B cell (primary cell): ENCODE measurements around the gene ST13. TPM values are rescaled to one million over a fixed set of nuclear protein-coding genes. Genes with fewer than 3 reads are reported as not detected.

Source experiments
- ATAC-seq: fragments of 200-7000 bp; cut with Tn5 transposase; one replicate; pipeline ENCODE4 v1.10.0; 2021; ENCODE audit warnings: low read depth, mild to moderate bottlenecking, moderate number of reproducible peaks, moderate library complexity
- CTCF ChIA-PET: fragments of 350-600 bp; sonication (Branson Sonifier 250); formaldehyde crosslinking; loops from one replicate; lab custom pipeline; 2021; ENCODE audit warnings: antibody characterized with exemption, inconsistent platforms; lab: Charles Lee
- POLR2A ChIA-PET: fragments of 350-600 bp; sonication (Branson Sonifier 250); formaldehyde crosslinking; loops from one replicate; lab custom pipeline; 2021; ENCODE audit warnings: antibody characterized with exemption; lab: Charles Lee
- DNase-seq: peaks from one replicate; pipeline ENCODE4 v3.0.0; 2013
- H2AFZ ChIP-seq: 2 replicates; pipeline ENCODE4 v1.6.1; 2012; ENCODE audit warnings: mild to moderate bottlenecking, low read depth, low read length; ENCODE audit not compliant: insufficient read depth, poor library complexity, severe bottlenecking
- H3K27ac ChIP-seq, 2 donors: 1 replicate in 1 of 2; 2 replicates in 1 of 2; pipeline ENCODE4 v1.5.1; 2012 to 2013; ENCODE audit warnings: low read length in 2 of 2, mild to moderate bottlenecking in 2 of 2, moderate library complexity in 1 of 2
- H3K27me3 ChIP-seq, 4 experiments: fragments of 200-600 bp in 1 of 4; sonication (generic) in 1 of 4; replicated peaks in 1 of 4; 1 replicate in 2 of 4; 2 replicates in 2 of 4; pipeline versions ENCODE4 v1.6.1 to v1.7.0; 2013 to 2016; ENCODE audit warnings: low read length in 3 of 4, mild to moderate bottlenecking in 2 of 4, mixed read lengths in 1 of 4, moderate library complexity in 1 of 4; ENCODE audit not compliant: insufficient read depth in 4 of 4, control insufficient read depth in 3 of 4; ENCODE audit errors: control extremely low read depth in 1 of 4
- H3K36me3 ChIP-seq, 2 experiments: replicated peaks in 1 of 2; 1 replicate in 1 of 2; 2 replicates in 1 of 2; pipeline versions ENCODE4 v1.6.1 to v1.7.1; 2013; ENCODE audit warnings: low read length in 1 of 2; ENCODE audit not compliant: insufficient read depth in 2 of 2, control insufficient read depth in 1 of 2; ENCODE audit errors: control extremely low read depth in 1 of 2, extremely low read depth in 1 of 2
- H3K4me1 ChIP-seq, 2 donors: fragments of 200-600 bp in 1 of 2; sonication (generic) in 1 of 2; 1 replicate in 1 of 2; 2 replicates in 1 of 2; pipeline versions ENCODE4 v1.5.1 to v1.6.1; 2013 to 2017; ENCODE audit warnings: low read length in 2 of 2; ENCODE audit not compliant: control insufficient read depth in 2 of 2, insufficient read depth in 2 of 2
- H3K4me2 ChIP-seq: replicated peaks from 2 replicates; pipeline ENCODE3; 2012; ENCODE audit warnings: mild to moderate bottlenecking, low read depth, low read length; ENCODE audit not compliant: poor library complexity, severe bottlenecking
- H3K4me3 ChIP-seq, 5 experiments: fragments of 200-600 bp in 1 of 5; sonication (generic) in 1 of 5; 1 replicate in 3 of 5; 2 replicates in 2 of 5; pipeline versions ENCODE4 v1.5.1 to v1.7.0; 2011 to 2016; ENCODE audit warnings: low read length in 4 of 5, mild to moderate bottlenecking in 4 of 5, low read depth in 2 of 5, control low read depth in 1 of 5, moderate library complexity in 1 of 5; ENCODE audit not compliant: insufficient read depth in 1 of 5; ENCODE audit errors: control extremely low read depth in 1 of 5, extremely low read depth in 1 of 5
- H3K79me2 ChIP-seq: fragments of 200-600 bp; sonication (generic); one replicate; pipeline ENCODE4 v1.6.0; 2016; ENCODE audit warnings: low read length; ENCODE audit not compliant: control insufficient read depth, insufficient read depth
- H3K9ac ChIP-seq: fragments of 200-600 bp; sonication (generic); 2 replicates; pipeline ENCODE4 v1.6.1; 2017; ENCODE audit warnings: mild to moderate bottlenecking, low read length, moderate library complexity
- H3K9me3 ChIP-seq, 3 donors: one replicate each; pipeline versions ENCODE4 v1.6.1 to v1.7.1; 2013; ENCODE audit warnings: low read length in 2 of 3; ENCODE audit not compliant: control insufficient read depth in 2 of 3, insufficient read depth in 1 of 3; ENCODE audit errors: control extremely low read depth in 1 of 3
- H4K20me1 ChIP-seq: 2 replicates; pipeline ENCODE4 v1.6.0; 2012; ENCODE audit warnings: mild to moderate bottlenecking, low read length; ENCODE audit not compliant: insufficient read depth, control insufficient read depth, poor library complexity, severe bottlenecking
- H3K27ac Mint-ChIP-seq: one replicate; pipeline ENCODE4 v1.8.0; 2021; ENCODE audit warnings: mixed read lengths
- H3K27me3 Mint-ChIP-seq: one replicate; pipeline ENCODE4 v1.8.0; 2021; ENCODE audit warnings: mixed read lengths
- H3K4me1 Mint-ChIP-seq: one replicate; pipeline ENCODE4 v1.8.0; 2021; ENCODE audit warnings: mixed read lengths
- H3K4me3 Mint-ChIP-seq: one replicate; pipeline ENCODE4 v1.8.0; 2021; ENCODE audit warnings: mixed read lengths
- H3K9me3 Mint-ChIP-seq: one replicate; pipeline ENCODE4 v1.8.0; 2022; ENCODE audit warnings: mixed read lengths; ENCODE audit not compliant: insufficient read depth
- CTCF ChIP-seq: fragments of 200-600 bp; IDR thresholded peaks from one replicate; pipeline ENCODE4 v1.8.0; 2022; ENCODE audit warnings: antibody characterized with exemption, mild to moderate bottlenecking
- EZH2 ChIP-seq: IDR thresholded peaks from 2 replicates; pipeline ENCODE4 v1.6.1; 2012; ENCODE audit warnings: borderline replicate concordance, low read depth, mild to moderate bottlenecking, moderate library complexity, low read length; ENCODE audit not compliant: insufficient read depth, poor library complexity, severe bottlenecking
- WGBS: methylation state at CpG from one replicate; pipeline ENCODE4 v1.1.5; 2013; ENCODE audit warnings: missing lambda C conversion rate; ENCODE audit not compliant: insufficient coverage; 5-methylcytosine and 5-hydroxymethylcytosine counted together
- intact Hi-C: fragments of 100-400 bp; cut with micrococcal nuclease; formaldehyde crosslinking; loops from one replicate; pipeline ENCODE4 v1.10.0; 2022
- polyA minus RNA-seq: library from RNA; depleted of rRNA, polyadenylated mRNA; stranded (reverse); fragments of >200 nt; gene quantifications from 2 replicates; pipeline ENCODE4 v1.2.3, GENCODE V29; 2012
- polyA plus RNA-seq: library from polyadenylated mRNA; depleted of rRNA; stranded (reverse); fragments of >200 nt; gene quantifications from 2 replicates; pipeline ENCODE4 v1.2.3, GENCODE V29; 2012
- total RNA-seq, 2 donors: library from RNA; stranded (reverse); fragments of 120-200 nt in 1 of 2; gene quantifications; 1 replicate in 1 of 2; 2 replicates in 1 of 2; pipeline versions ENCODE4 v1.2.3 to v1.2.4, GENCODE V29; 2013 to 2022

ST13 gene
- total RNA-seq (175 and 187 TPM in 2 replicates), polyA plus RNA-seq (44.6 and 60.4 TPM in 2 replicates), polyA minus RNA-seq (83.3 and 83.5 TPM in 2 replicates)
- total RNA-seq (2013), result 267 TPM

- H3K27ac ChIP-seq, result peak within 1 kb of the TSS; percentile 91 to 94
- peak; percentile 88 for ATAC-seq
- TF ChIP-seq CTCF (peak; percentile 71), EZH2 (no peak)
- H3K4me3 ChIP-seq, result peak within 1 kb of the TSS; percentile 82 to 98 (median 94)
- peak; percentile 98 for DNase-seq
- peaks cover 87% of the 10 kb centered on the region for H3K79me2 ChIP-seq
- peak within 1 kb of the TSS; percentile 97 for H3K4me3 Mint-ChIP-seq
- H3K36me3 ChIP-seq, result peaks cover 0 to 3% of the 10 kb centered on the region in 2 experiments
- H3K27ac Mint-ChIP-seq, result peak within 1 kb of the TSS; percentile 100
- peaks cover 46% of the 10 kb centered on the region for H3K4me1 Mint-ChIP-seq
- H3K4me1 ChIP-seq, result peaks cover 24 to 28% of the 10 kb centered on the region in 2 donors
- peak within 1 kb of the TSS; percentile 80 for H3K4me2 ChIP-seq
- CTCF ChIA-PET, result interaction anchor here (0.6 to 2.1 kb wide), 8 partner anchors 18 to 762 kb away, joined by 3 to 10 read pairs (median 3); no protein-coding TSS in a partner anchor
- POLR2A ChIA-PET, result interaction anchor here (0.6 to 1.4 kb wide), 10 partner anchors 13 to 764 kb away, joined by 3 to 7 read pairs (median 4); partner anchors contain the start of genes DESI1, EP300, RBX1 and SGSM3
- no peaks in the 10 kb centered on the region for H3K9me3 ChIP-seq
- no peaks in the 10 kb centered on the region for H3K27me3 Mint-ChIP-seq
- peak within 1 kb of the TSS; percentile 96 for H3K9ac ChIP-seq
- H4K20me1 ChIP-seq, result peaks cover 12% of the 10 kb centered on the region
- H3K27me3 ChIP-seq, result no peaks in the 10 kb centered on the region
- intact Hi-C loops, result loop anchor here (1.0 to 10.0 kb wide), 8 partner anchors 37 to 588 kb away; partner anchors contain the start of genes MRTFA, RANGAP1, RBX1 and SLC25A17
- no peaks in the 10 kb centered on the region for H3K9me3 Mint-ChIP-seq
- WGBS, result under 1% methylated on average over 60 of the region's 63 CpGs
- peak within 1 kb of the TSS; percentile 85 for H2AFZ ChIP-seq
These were observed at the start of gene ST13, which contains the start of gene XPNPEP3 for GRCh38 chr22:40856513-40857308. Gene ST13, minus strand, starts transcription at chr22:40856639. Its CDS starts 99 bp downstream, at chr22:40856540. Gene XPNPEP3, plus strand, starts transcription at chr22:40857148. Its CDS starts 34 bp downstream, at chr22:40857182.
